ENCODE results near the gene PLA2G4E. TPM values are rescaled to one million over a fixed set of nuclear protein-coding genes. Genes with fewer than 3 reads are reported as not detected.

PLA2G4E gene
- total and polyA plus RNA-seq, 9 of the 15 experiments (the other 6 are each of a cell fraction or from before 2014, with no cell fraction given): 0.03 TPM; not detected in 8

GRCh38 chr15:41994171-41994650 is 26.6 kb downstream of the PLA2G4E start:
- H3K27ac ChIP-seq (ENCODE audit: extremely low read depth, low read depth, low read length): no peak overlapping the region
- ATAC-seq: no peak
- H3K4me1 ChIP-seq (replicated peaks in 1 of 2; ENCODE audit: control insufficient read depth in 2 of 2, insufficient read depth in 2 of 2, low read length in 2 of 2): peaks cover 0 to 4% of the 10 kb centered on the region in 2 experiments; a peak in 1 of 5 replicates
- no peak overlapping the region for H3K4me3 ChIP-seq
- intact Hi-C loops (cut with micrococcal nuclease): no loop called here
- DNase-seq (ENCODE audit: extremely low read depth in 1 of 4, low spot score in 3 of 4): no peak
- ChIA-PET POLR2A (interaction anchor here (1.0 to 1.5 kb wide), 2 partner anchors 15 to 58 kb away, joined by 3 to 7 read pairs; no protein-coding TSS in a partner anchor), CTCF (ENCODE audit: low intra/inter-chr PET ratio) (interaction anchor here (0.7 kb wide), 1 partner anchor 13 kb away, joined by 4 read pairs; no protein-coding TSS in a partner anchor)
- H3K4me2 ChIP-seq (ENCODE audit: insufficient read depth, low read length): no peak overlapping the region
- H3K27me3 ChIP-seq (ENCODE audit: control insufficient read depth in 2 of 2, insufficient read depth in 2 of 2, low read length in 2 of 2): peaks cover 37 to 68% of the 10 kb centered on the region in 2 experiments; a peak in 4 of 5 replicates
- H2AFZ ChIP-seq (ENCODE audit: low read depth, low read length): no peak overlapping the region
- 6% methylated on average over 5 of the region's 5 CpGs for WGBS (ENCODE audit: insufficient coverage, low coverage, missing lambda C conversion rate)
- FAIRE-seq: no peak
- H3K79me2 ChIP-seq (ENCODE audit: control insufficient read depth, insufficient read depth, low read length): no peaks in the 10 kb centered on the region
- in situ Hi-C loops (cut with MboI): loop anchor here (5.0 kb wide), 1 partner anchor 63 kb away; no protein-coding TSS in a partner anchor
- H3K36me3 ChIP-seq (ENCODE audit: control insufficient read depth, insufficient read depth, low read length): no peaks in the 10 kb centered on the region
- no peak overlapping the region for H3K9ac ChIP-seq (ENCODE audit: insufficient read depth in 1 of 2, low read depth in 2 of 2, low read length in 2 of 2)
- peaks cover 11% of the 10 kb centered on the region; the same call in 1 of the 2 replicates for H4K20me1 ChIP-seq (replicated peaks; ENCODE audit: control insufficient read depth, insufficient read depth, low read length)
- no peaks in the 10 kb centered on the region for H3K9me3 ChIP-seq (replicated peaks; ENCODE audit: control insufficient read depth, insufficient read depth, low read depth, low read length)
- no TSS peak for BruUV-seq (replicated peaks)
- H3K9me1 ChIP-seq (ENCODE audit: control insufficient read depth, insufficient read depth, low read length): no peaks in the 10 kb centered on the region
- TF ChIP-seq NR2C1 (IDR thresholded peaks at IDR 0.05) (no peak), NR2C1 (tag; IDR thresholded peaks at IDR 0.05) (no peak), C11orf30 (IDR thresholded peaks at IDR 0.05; ENCODE audit: low read depth) (no peak)

GRCh38 chr15:41993472-41994170 is 27.2 kb downstream of the PLA2G4E start:
- no TSS peak for BruUV-seq (replicated peaks)
- H3K9ac ChIP-seq (ENCODE audit: insufficient read depth in 1 of 2, low read depth in 2 of 2, low read length in 2 of 2): no peak overlapping the region
- peaks cover 11% of the 10 kb centered on the region; the same call in 1 of the 2 replicates for H4K20me1 ChIP-seq (replicated peaks; ENCODE audit: control insufficient read depth, insufficient read depth, low read length)
- 7% methylated on average over 10 of the region's 11 CpGs for WGBS (ENCODE audit: insufficient coverage, low coverage, missing lambda C conversion rate)
- no peak overlapping the region for H3K4me2 ChIP-seq (ENCODE audit: insufficient read depth, low read length)
- no peak overlapping the region for H2AFZ ChIP-seq (ENCODE audit: low read depth, low read length)
- no peak overlapping the region for H3K4me3 ChIP-seq
- ATAC-seq: no peak
- no peaks in the 10 kb centered on the region for H3K36me3 ChIP-seq (ENCODE audit: control insufficient read depth, insufficient read depth, low read length)
- intact Hi-C loops (cut with micrococcal nuclease) (no loop called here), in situ Hi-C loops (cut with MboI) (loop anchor here (5.0 kb wide), 1 partner anchor 64 kb away; no protein-coding TSS in a partner anchor)
- POLR2A ChIA-PET: interaction anchor here (0.6 to 1.5 kb wide), 2 partner anchors 14 to 36 kb away, joined by 3 to 7 read pairs; no protein-coding TSS in a partner anchor
- CTCF ChIA-PET (ENCODE audit: low intra/inter-chr PET ratio): no interaction called here
- no peaks in the 10 kb centered on the region for H3K9me3 ChIP-seq (replicated peaks; ENCODE audit: control insufficient read depth, insufficient read depth, low read depth, low read length)
- no peak for FAIRE-seq
- H3K9me1 ChIP-seq (ENCODE audit: control insufficient read depth, insufficient read depth, low read length): no peaks in the 10 kb centered on the region
- H3K79me2 ChIP-seq (ENCODE audit: control insufficient read depth, insufficient read depth, low read length): no peaks in the 10 kb centered on the region
- no peak for DNase-seq (ENCODE audit: extremely low read depth in 1 of 4, low spot score in 3 of 4)
- H3K4me1 ChIP-seq (replicated peaks in 1 of 2; ENCODE audit: control insufficient read depth in 2 of 2, insufficient read depth in 2 of 2, low read length in 2 of 2): peaks cover 0 to 5% of the 10 kb centered on the region in 2 experiments; a peak in 1 of 5 replicates
- H3K27me3 ChIP-seq (ENCODE audit: control insufficient read depth in 2 of 2, insufficient read depth in 2 of 2, low read length in 2 of 2): peaks cover 36 to 73% of the 10 kb centered on the region in 2 experiments; a peak in 4 of 5 replicates
- TF ChIP-seq NFIC (IDR thresholded peaks at IDR 0.05) (peak; percentile 78), CTBP1 (IDR thresholded peaks at IDR 0.05; ENCODE audit: borderline replicate concordance) (no peak)
- H3K27ac ChIP-seq (ENCODE audit: extremely low read depth, low read depth, low read length): no peak overlapping the region
